Measurements from ENCODE around the gene ADGB. TPM values are rescaled to one million over a fixed set of nuclear protein-coding genes. Genes with fewer than 3 reads are reported as not detected.

Gene ADGB
- total RNA-seq, 1 experiment from 2014 or later, result not detected

GRCh38 chr6:146601352-146601751 lies 2.6 kb downstream of the ADGB start:
- Mint-ChIP-seq H3K36me3 (ENCODE audit: insufficient read depth, unreplicated experiment) (no peaks in the 10 kb centered on the region), H3K27ac (ENCODE audit: unreplicated experiment) (no peak overlapping the region), H3K27me3 (ENCODE audit: unreplicated experiment) (no peaks in the 10 kb centered on the region), H3K4me3 (ENCODE audit: low read depth, unreplicated experiment) (no peak overlapping the region), H3K4me1 (ENCODE audit: low read depth, unreplicated experiment) (no peaks in the 10 kb centered on the region), H3K9me3 (ENCODE audit: low read depth, unreplicated experiment) (no peaks in the 10 kb centered on the region)
- TF ChIP-seq CTCF (IDR thresholded peaks at IDR 0.05; ENCODE audit: unreplicated experiment), result no peak
- intact Hi-C loops (cut with micrococcal nuclease; ENCODE audit: unreplicated experiment), result no loop called here
- CTCF ChIA-PET, result interaction anchor here (0.7 kb wide), 1 partner anchor 215 kb away, joined by 3 read pairs; no protein-coding TSS in a partner anchor
- DNase-seq, result no peak
- BruUV-seq (replicated peaks), result no TSS peak

- no peaks in the 10 kb centered on the region for H3K9me3 Mint-ChIP-seq (ENCODE audit: low read depth, unreplicated experiment)
- CTCF ChIA-PET, result no interaction called here
- H3K27ac Mint-ChIP-seq (ENCODE audit: unreplicated experiment), result no peak overlapping the region
- no peaks in the 10 kb centered on the region for H3K36me3 Mint-ChIP-seq (ENCODE audit: insufficient read depth, unreplicated experiment)
- no peaks in the 10 kb centered on the region for H3K27me3 Mint-ChIP-seq (ENCODE audit: unreplicated experiment)
- no peak for TF ChIP-seq CTCF (IDR thresholded peaks at IDR 0.05; ENCODE audit: unreplicated experiment)
- no peak for DNase-seq
- no peak overlapping the region for H3K4me3 Mint-ChIP-seq (ENCODE audit: low read depth, unreplicated experiment)
- intact Hi-C loops (cut with micrococcal nuclease; ENCODE audit: unreplicated experiment), result no loop called here
- no TSS peak for BruUV-seq (replicated peaks)
- no peaks in the 10 kb centered on the region for H3K4me1 Mint-ChIP-seq (ENCODE audit: low read depth, unreplicated experiment)
These were observed 3.8 kb downstream of the ADGB start for GRCh38 chr6:146602526-146602925.

- Mint-ChIP-seq H3K9me3 (ENCODE audit: low read depth, unreplicated experiment) (no peaks in the 10 kb centered on the region), H3K36me3 (ENCODE audit: insufficient read depth, unreplicated experiment) (no peaks in the 10 kb centered on the region), H3K27ac (ENCODE audit: unreplicated experiment) (no peak overlapping the region), H3K4me3 (ENCODE audit: low read depth, unreplicated experiment) (no peak overlapping the region), H3K27me3 (ENCODE audit: unreplicated experiment) (no peaks in the 10 kb centered on the region), H3K4me1 (ENCODE audit: low read depth, unreplicated experiment) (no peaks in the 10 kb centered on the region)
- intact Hi-C loops (cut with micrococcal nuclease; ENCODE audit: unreplicated experiment), result no loop called here
- no peak for TF ChIP-seq CTCF (IDR thresholded peaks at IDR 0.05; ENCODE audit: unreplicated experiment)
- CTCF ChIA-PET, result no interaction called here
- no TSS peak for BruUV-seq (replicated peaks)
- no peak for DNase-seq
These were observed 15.2 kb downstream of the ADGB start for GRCh38 chr6:146613947-146614346.

- Mint-ChIP-seq H3K4me3 (ENCODE audit: low read depth, unreplicated experiment) (no peak overlapping the region), H3K4me1 (ENCODE audit: low read depth, unreplicated experiment) (no peaks in the 10 kb centered on the region), H3K9me3 (ENCODE audit: low read depth, unreplicated experiment) (no peaks in the 10 kb centered on the region), H3K27ac (ENCODE audit: unreplicated experiment) (no peak overlapping the region), H3K36me3 (ENCODE audit: insufficient read depth, unreplicated experiment) (no peaks in the 10 kb centered on the region), H3K27me3 (ENCODE audit: unreplicated experiment) (no peaks in the 10 kb centered on the region)
- DNase-seq, result no peak
- intact Hi-C loops (cut with micrococcal nuclease; ENCODE audit: unreplicated experiment), result no loop called here
- CTCF ChIA-PET, result no interaction called here
- no TSS peak for BruUV-seq (replicated peaks)
- no peak for TF ChIP-seq CTCF (IDR thresholded peaks at IDR 0.05; ENCODE audit: unreplicated experiment)
These were observed 21.9 kb downstream of the ADGB start for GRCh38 chr6:146620655-146621054.

Measured in Calu3 (cell line).